Measurements from ENCODE around the gene TCF12. TPM values are rescaled to one million over a fixed set of nuclear protein-coding genes. Genes with fewer than 3 reads are reported as not detected.
A peak's percentile ranks its signal among the peaks of the same experiment; 100 is the strongest.

The TCF12 gene
- polyA plus RNA-seq, 3 donors: 15.8 to 52.5 (median 27.6) TPM

GRCh38 chr15:57305009-57305408 is 386.6 kb downstream of the TCF12 start:
- peaks cover 56% of the 10 kb centered on the region for H3K79me2 ChIP-seq (ENCODE audit: insufficient read depth, low read length)
- H3K27ac Mint-ChIP-seq: no peak overlapping the region
- intact Hi-C loops (cut with micrococcal nuclease): loop anchor here in 1 of 2 donors (5.0 kb wide), 1 partner anchor 483 kb away; no protein-coding TSS in a partner anchor
- peaks cover 55% of the 10 kb centered on the region for H3K4me1 Mint-ChIP-seq
- no peak overlapping the region for H3K9ac ChIP-seq (ENCODE audit: insufficient read depth, low read length, poor library complexity, severe bottlenecking)
- no peaks in the 10 kb centered on the region for H3K9me3 Mint-ChIP-seq
- no peak overlapping the region for H3K4me3 Mint-ChIP-seq
- no peaks in the 10 kb centered on the region for H3K36me3 ChIP-seq (replicated peaks in 1 of 2; ENCODE audit: control insufficient read depth in 1 of 2, insufficient read depth in 2 of 2, low read length in 2 of 2)
- no peaks in the 10 kb centered on the region for H3K9me3 ChIP-seq (replicated peaks in 1 of 2; ENCODE audit: control insufficient read depth in 1 of 2, insufficient read depth in 1 of 2, low read length in 2 of 2)
- H4K20me1 ChIP-seq (ENCODE audit: insufficient read depth, low read length): no peaks in the 10 kb centered on the region
- no peak overlapping the region for H2AFZ ChIP-seq (ENCODE audit: insufficient read depth, low read depth, low read length, poor library complexity, severe bottlenecking)
- H3K4me2 ChIP-seq (replicated peaks; ENCODE audit: extremely low read depth, low read length, poor library complexity, severe bottlenecking): no peak overlapping the region
- no peak for TF ChIP-seq CTCF (IDR thresholded peaks at IDR 0.05)
- DNase-seq: no peak
- H3K4me1 ChIP-seq (ENCODE audit: control insufficient read depth in 1 of 2, insufficient read depth in 2 of 2, low read length in 2 of 2): peaks cover 36 to 49% of the 10 kb centered on the region in 2 donors
- no peaks in the 10 kb centered on the region for H3K36me3 Mint-ChIP-seq
- peaks cover 0 to 1% (median 0%) of the 10 kb centered on the region in 3 donors for H3K27me3 Mint-ChIP-seq (ENCODE audit: low read depth in 3 of 3)
- H3K4me3 ChIP-seq (replicated peaks in 1 of 3; ENCODE audit: low read depth in 2 of 3, low read length in 3 of 3): no peak overlapping the region
- no peak overlapping the region for H3K27ac ChIP-seq (ENCODE audit: low read depth in 1 of 2, low read length in 2 of 2)
- no peaks in the 10 kb centered on the region for H3K27me3 ChIP-seq (ENCODE audit: control insufficient read depth in 2 of 2, insufficient read depth in 2 of 2, low read length in 2 of 2)
- WGBS (ENCODE audit: insufficient coverage): 100% methylated on average over 1 of the region's 4 CpGs

- Mint-ChIP-seq H3K36me3 (no peaks in the 10 kb centered on the region), H3K4me3 (peak overlapping the region; percentile 92 to 98), H3K9me3 (no peaks in the 10 kb centered on the region), H3K27ac (peak overlapping the region in 4 of 7 donors; percentile 37 to 83 (median 77)), H3K4me1 (peaks cover 44% of the 10 kb centered on the region), H3K27me3 (ENCODE audit: low read depth in 3 of 3) (peaks cover 0 to 3% (median under 1%) of the 10 kb centered on the region in 3 donors)
- Histone ChIP-seq H3K27ac (ENCODE audit: low read depth in 1 of 2, low read length in 2 of 2) (peak overlapping the region in 1 of 2 donors; percentile 53), H2AFZ (ENCODE audit: insufficient read depth, low read depth, low read length, poor library complexity, severe bottlenecking) (peak overlapping the region; percentile 93), H3K79me2 (ENCODE audit: insufficient read depth, low read length) (peaks cover 46% of the 10 kb centered on the region), H3K9ac (ENCODE audit: insufficient read depth, low read length, poor library complexity, severe bottlenecking) (peak overlapping the region; percentile 68), H3K4me1 (ENCODE audit: control insufficient read depth in 1 of 2, insufficient read depth in 2 of 2, low read length in 2 of 2) (peaks cover 27 to 39% of the 10 kb centered on the region in 2 donors), H3K36me3 (replicated peaks in 1 of 2; ENCODE audit: control insufficient read depth in 1 of 2, insufficient read depth in 2 of 2, low read length in 2 of 2) (no peaks in the 10 kb centered on the region), H3K9me3 (replicated peaks in 1 of 2; ENCODE audit: control insufficient read depth in 1 of 2, insufficient read depth in 1 of 2, low read length in 2 of 2) (no peaks in the 10 kb centered on the region), H4K20me1 (ENCODE audit: insufficient read depth, low read length) (no peaks in the 10 kb centered on the region), H3K27me3 (ENCODE audit: control insufficient read depth in 2 of 2, insufficient read depth in 2 of 2, low read length in 2 of 2) (no peaks in the 10 kb centered on the region), H3K4me2 (replicated peaks; ENCODE audit: extremely low read depth, low read length, poor library complexity, severe bottlenecking) (peak overlapping the region; percentile 94), H3K4me3 (replicated peaks in 1 of 3; ENCODE audit: low read depth in 2 of 3, low read length in 3 of 3) (peak overlapping the region; percentile 38 to 83 (median 42))
- under 1% methylated on average over 36 of the region's 45 CpGs for WGBS (ENCODE audit: insufficient coverage)
- DNase-seq: peak; percentile 63 to 73 (median 69)
- peak; percentile 93 for TF ChIP-seq CTCF (IDR thresholded peaks at IDR 0.05)
- intact Hi-C loops (cut with micrococcal nuclease): loop anchor here (2.0 to 5.0 kb wide), 2 partner anchors 158 to 484 kb away; no protein-coding TSS in a partner anchor
These were observed 387.9 kb downstream of the TCF12 start for GRCh38 chr15:57306161-57306943.

Measured in CD14-positive monocyte (primary cell).